K562 (cell line): ENCODE results near the gene CCDC85C. TPM values are rescaled to one million over a fixed set of nuclear protein-coding genes. Genes with fewer than 3 reads are reported as not detected.

Experiments used
- ATAC-seq: fragments of 200-7000 bp; cut with Tn5 transposase; 3 replicates; pipeline ENCODE4 v1.9.1; 2020; ENCODE audit warnings: moderate library complexity
- BruUV-seq: library from RNA; stranded (reverse); fragments of 400-500 nt; replicated peaks from 2 replicates; lab custom pipeline; 2021; lab: Mats Ljungman, UMichigan
- CTCF ChIA-PET: fragments of 300-600 bp; formaldehyde crosslinking; extraction: SDS; loops from one replicate; lab custom pipeline; 2021; ENCODE audit warnings: low intra/inter-chr PET ratio; lab: Yijun Ruan, JAX
- POLR2A ChIA-PET: fragments of 300-600, 350-650 bp; sonication (Branson Sonifier 250); formaldehyde crosslinking; extraction: SDS; loops from one replicate; lab custom pipeline; 2021; ENCODE audit warnings: antibody characterized with exemption, inconsistent platforms; lab: Yijun Ruan, JAX
- DNase-seq, 4 experiments: peaks; one replicate each; pipeline versions ENCODE4 v3.0.0 to v3.0.0-alpha.2; 2011 to 2018; ENCODE audit warnings: low spot score in 3 of 4, mixed read lengths in 3 of 4; ENCODE audit errors: extremely low read depth in 1 of 4
- FAIRE-seq: peaks from 2 replicates; lab custom pipeline; 2011; peaks lifted over from hg19 to GRCh38; lab: Jason Lieb, UNC
- H2AFZ ChIP-seq: 2 replicates; pipeline ENCODE4 v1.6.0; 2011; ENCODE audit warnings: low read depth, low read length, control low read depth, inconsistent platforms
- H3K27ac ChIP-seq: fragments of 200-600 bp; 3 replicates; pipeline ENCODE4 v1.8.0; 2011; ENCODE audit warnings: low read depth, mild to moderate bottlenecking, control low read depth, inconsistent platforms, low read length, moderate library complexity, mixed read lengths; ENCODE audit errors: extremely low read depth
- H3K27me3 ChIP-seq, 2 experiments: fragments of 300-600 bp in 1 of 2; 2 replicates in 1 of 2; 3 replicates in 1 of 2; pipeline versions ENCODE4 v1.6.0 to v1.8.0; 2011; ENCODE audit warnings: inconsistent platforms in 2 of 2, low read length in 2 of 2, mild to moderate bottlenecking in 1 of 2, mixed read lengths in 1 of 2, moderate library complexity in 1 of 2; ENCODE audit not compliant: control insufficient read depth in 2 of 2, insufficient read depth in 2 of 2
- H3K36me3 ChIP-seq: fragments of 300-600 bp; 3 replicates; pipeline ENCODE4 v1.8.0; 2011; ENCODE audit warnings: mild to moderate bottlenecking, low read length, inconsistent platforms; ENCODE audit not compliant: control insufficient read depth, insufficient read depth
- H3K4me1 ChIP-seq, 2 experiments: fragments of 200-600 bp in 1 of 2; replicated peaks in 1 of 2; 2 replicates in 1 of 2; 3 replicates in 1 of 2; pipeline versions ENCODE4 v1.5.1 to v1.8.0; 2011; ENCODE audit warnings: inconsistent platforms in 2 of 2, low read length in 2 of 2, mild to moderate bottlenecking in 1 of 2, mixed read lengths in 1 of 2, moderate library complexity in 1 of 2; ENCODE audit not compliant: control insufficient read depth in 2 of 2, insufficient read depth in 2 of 2
- H3K4me2 ChIP-seq: 2 replicates; pipeline ENCODE4 v1.6.1; 2011; ENCODE audit warnings: low read length, control low read depth, inconsistent platforms, mixed read lengths; ENCODE audit not compliant: insufficient read depth
- H3K4me3 ChIP-seq: fragments of 200-600 bp; sonication (generic), shearing (Covaris generic); 2 replicates; pipeline ENCODE4 v1.5.1; 2016; ENCODE audit warnings: control low read depth, inconsistent platforms
- H3K79me2 ChIP-seq: fragments of 200-600 bp; 3 replicates; pipeline ENCODE4 v1.8.0; 2011; ENCODE audit warnings: low read length, inconsistent platforms; ENCODE audit not compliant: control insufficient read depth, insufficient read depth
- H3K9ac ChIP-seq, 2 experiments: 2 replicates each; pipeline versions ENCODE4 v1.6.0 to v1.6.1; 2011; ENCODE audit warnings: low read depth in 2 of 2, low read length in 2 of 2, control low read depth in 1 of 2, inconsistent platforms in 1 of 2, mild to moderate bottlenecking in 1 of 2, mixed read lengths in 1 of 2; ENCODE audit not compliant: insufficient read depth in 1 of 2
- H3K9me1 ChIP-seq: one replicate; pipeline ENCODE4 v1.6.0; 2011; ENCODE audit warnings: inconsistent platforms, mild to moderate bottlenecking, low read length, moderate library complexity; ENCODE audit not compliant: control insufficient read depth, insufficient read depth
- H3K9me3 ChIP-seq: replicated peaks from 2 replicates; pipeline ENCODE4 v1.5.1; 2011; ENCODE audit warnings: low read depth, low read length, inconsistent platforms; ENCODE audit not compliant: control insufficient read depth, insufficient read depth
- H4K20me1 ChIP-seq: replicated peaks from 2 replicates; pipeline ENCODE4 v1.6.1; 2011; ENCODE audit warnings: low read length, inconsistent platforms, mixed read lengths; ENCODE audit not compliant: control insufficient read depth, insufficient read depth
- CHD7 ChIP-seq: fragments of 200-600 bp; sonication (generic); IDR thresholded peaks from one replicate; pipeline ENCODE4 v1.6.1; 2012; ENCODE audit warnings: mild to moderate bottlenecking, low read depth, low read length, inconsistent platforms
- ELK3 ChIP-seq: fragments of 450-650 bp; formaldehyde crosslinking; IDR thresholded peaks from 2 replicates; pipeline ENCODE4 v1.4.0; 2020; ENCODE audit warnings: mild to moderate bottlenecking
- EP300 ChIP-seq: IDR thresholded peaks from 2 replicates; pipeline ENCODE4 v1.6.1; 2012; ENCODE audit warnings: low read length, improper control_type of control experiment
- ERF ChIP-seq: fragments of 450-650 bp; formaldehyde crosslinking; IDR thresholded peaks from 2 replicates; pipeline ENCODE4 v1.4.0; 2020; ENCODE audit warnings: mild to moderate bottlenecking, mixed read lengths
- FOXJ3 ChIP-seq: sonication (generic); formaldehyde crosslinking; IDR thresholded peaks from 2 replicates; pipeline ENCODE4 v1.4.0; 2020; ENCODE audit warnings: mild to moderate bottlenecking, missing genetic modification reagents
- NFXL1 ChIP-seq: fragments of 450-650 bp; formaldehyde crosslinking; IDR thresholded peaks from 2 replicates; pipeline ENCODE4 v1.4.0; 2021; ENCODE audit warnings: mild to moderate bottlenecking
- SP1 ChIP-seq: sonication (generic); formaldehyde crosslinking; IDR thresholded peaks from 2 replicates; pipeline ENCODE4 v1.8.1; 2022; ENCODE audit warnings: mild to moderate bottlenecking, missing genetic modification reagents
- ZKSCAN3 ChIP-seq: fragments of 250-450 bp; sonication (Bioruptor Pico); IDR thresholded peaks from 2 replicates; pipeline ENCODE4 v1.4.0; 2020
- ZNF23 ChIP-seq: fragments of 250-450 bp; sonication (Bioruptor Pico); IDR thresholded peaks from 2 replicates; pipeline ENCODE4 v1.4.0; 2020; ENCODE audit warnings: mild to moderate bottlenecking
- ZNF436 ChIP-seq: fragments of 250-450, 450-650 bp; sonication (Bioruptor Pico); formaldehyde crosslinking; IDR thresholded peaks from 2 replicates; pipeline ENCODE4 v1.7.0; 2020; ENCODE audit warnings: mild to moderate bottlenecking
- WGBS: fragments of 100-300 bp; shearing (Covaris generic); methylation state at CpG from one replicate; pipeline ENCODE4 v1.1.6; 2016; ENCODE audit warnings: low coverage, mixed read lengths; ENCODE audit not compliant: insufficient coverage; ENCODE audit errors: missing lambda C conversion rate; 5-methylcytosine and 5-hydroxymethylcytosine counted together
- in situ Hi-C: fragments of 300-500 bp; cut with MboI; formaldehyde crosslinking; loops from 4 replicates; pipeline ENCODE4 v1.15.0; 2018; ENCODE audit warnings: inconsistent platforms, mixed read lengths
- intact Hi-C: fragments of 100-400 bp; cut with micrococcal nuclease; formaldehyde crosslinking; loops from 2 replicates; pipeline ENCODE4 v1.14.2; 2022
- polyA plus RNA-seq, 8 experiments: library from polyadenylated mRNA; depleted of rRNA in 4 of 8; stranded (reverse) in 5 of 8; unstranded in 3 of 8; fragments of >200 nt; fragmentation: Nextera tagmentation in 2 of 8; fragmentation: Illumina TruSeq in 1 of 8; extraction: Ambion mirVana in 2 of 8; extraction: Trizol in 1 of 8; gene quantifications; 2 replicates each; pipeline versions ENCODE4 v1.2.1 to v1.2.3, GENCODE V29; 2011 to 2014; ENCODE audit warnings: inconsistent platforms in 1 of 8, missing spikeins in 1 of 8
- total RNA-seq, 7 experiments: library from RNA; depleted of rRNA in 6 of 7; stranded (reverse); fragments of >200 nt in 6 of 7; fragmentation: Illumina TruSeq in 2 of 7; extraction: Trizol in 2 of 7; gene quantifications; 2 replicates each; pipeline versions ENCODE4 v1.2.1 to v1.2.3, GENCODE V29; 2011 to 2021; ENCODE audit warnings: low replicate concordance in 1 of 7

CCDC85C gene
- total and polyA plus RNA-seq, 9 of the 15 experiments (the other 6 are each of a cell fraction or from before 2014, with no cell fraction given), result 0.18 to 22.0 (median 6.3) TPM

DNA sequence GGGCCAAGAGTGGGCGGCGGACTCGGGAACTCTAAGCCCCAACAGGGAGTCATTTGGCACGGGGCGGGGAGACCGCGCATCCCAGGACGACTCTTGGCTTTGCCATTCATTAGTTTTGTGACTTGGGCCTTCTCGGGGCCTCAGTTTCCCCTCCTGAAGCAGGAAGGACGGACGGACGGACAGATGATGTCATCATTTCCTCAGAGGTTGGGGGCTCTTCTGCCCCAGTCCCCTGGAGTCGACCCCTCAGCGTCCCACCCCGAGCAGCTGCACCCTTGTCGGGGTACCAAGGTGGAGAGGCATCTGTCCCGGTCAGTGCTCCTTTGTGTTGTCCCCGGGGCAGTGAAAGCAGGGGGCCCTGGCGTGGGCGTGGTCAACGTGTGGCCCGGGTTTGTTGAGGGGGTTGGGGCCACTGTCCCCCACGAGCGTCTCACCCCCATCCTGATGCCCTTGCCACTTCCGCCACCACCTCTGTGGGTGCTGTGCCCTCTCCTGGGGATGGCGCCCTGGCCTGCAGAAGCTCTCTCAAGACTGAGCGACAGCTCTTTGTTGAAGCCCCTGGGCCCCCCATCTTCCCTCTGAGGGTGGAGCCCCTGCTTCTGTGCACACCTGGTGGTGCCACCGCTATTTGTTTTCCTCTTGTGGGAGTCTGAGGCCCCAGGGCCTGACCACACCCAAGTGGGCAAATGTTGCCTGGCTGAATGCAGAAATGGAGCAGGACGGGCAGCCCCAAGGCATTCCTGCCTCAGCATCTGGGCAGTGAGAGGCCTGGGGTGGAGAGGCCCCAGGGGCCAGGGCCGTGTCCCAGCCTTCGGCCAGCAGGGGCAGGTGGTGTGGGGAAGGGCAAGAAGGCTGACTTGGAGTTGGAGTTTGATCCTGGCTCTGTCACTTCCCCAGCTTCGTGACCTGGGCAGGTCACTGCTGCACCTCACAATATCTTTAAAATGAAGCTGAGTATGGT, 41.8 kb upstream of the CCDC85C start:
- no peak for ATAC-seq
- Histone ChIP-seq H3K36me3 (no peaks in the 10 kb centered on the region), H3K4me2 (no peak overlapping the region), H3K27ac (no peak overlapping the region), H3K4me3 (no peak overlapping the region), H3K79me2 (no peaks in the 10 kb centered on the region), H2AFZ (no peak overlapping the region), H3K9me1 (no peaks in the 10 kb centered on the region), H3K4me1 (peaks cover 0 to 7% of the 10 kb centered on the region in 2 experiments; a peak in 3 of 5 replicates), H3K27me3 (peaks cover 0 to 59% of the 10 kb centered on the region in 2 experiments; a peak in 4 of 5 replicates), H3K9me3 (no peaks in the 10 kb centered on the region), H4K20me1 (peaks cover 11% of the 10 kb centered on the region; the same call in 1 of the 2 replicates), H3K9ac (no peak overlapping the region)
- intact Hi-C loops (no loop called here), in situ Hi-C loops (no loop called here)
- CTCF ChIA-PET, result no interaction called here
- POLR2A ChIA-PET, result interaction anchor here (0.6 kb wide), 1 partner anchor 79 kb away, joined by 3 read pairs; no protein-coding TSS in a partner anchor
- FAIRE-seq, result no peak
- 16% methylated on average over 15 of the region's 32 CpGs for WGBS
- DNase-seq, result no peak
- no TSS peak for BruUV-seq
- TF ChIP-seq CHD7 (no peak), EP300 (no peak), FOXJ3 (CRISPR knock-in tag) (no peak), NFXL1 (no peak), ELK3 (CRISPR knock-in tag) (no peak), ERF (CRISPR knock-in tag) (no peak), SP1 (CRISPR knock-in tag) (no peak), ZKSCAN3 (no peak), ZNF23 (no peak), ZNF436 (CRISPR knock-in tag) (no peak)
